HepG2 (cell line): ENCODE data around the gene SKIL. TPM values are rescaled to one million over a fixed set of nuclear protein-coding genes. Genes with fewer than 3 reads are reported as not detected.
A peak's percentile ranks its signal among the peaks of the same experiment; 100 is the strongest.

Source experiments
- ARNTL ChIP-seq: sonication (generic); formaldehyde crosslinking; IDR thresholded peaks from 2 replicates; pipeline ENCODE4 v1.4.0; 2020; ENCODE audit warnings: mild to moderate bottlenecking, missing genetic modification reagents
- DMTF1 ChIP-seq: sonication (generic); formaldehyde crosslinking; IDR thresholded peaks from 2 replicates; pipeline ENCODE4 v1.4.0; 2020; ENCODE audit warnings: mild to moderate bottlenecking, missing genetic modification reagents
- FOXO1 ChIP-seq: sonication (generic); formaldehyde crosslinking; IDR thresholded peaks from 2 replicates; pipeline ENCODE4 v1.4.0; 2020; ENCODE audit warnings: missing genetic modification reagents
- FOXP1 ChIP-seq, 2 experiments: fragments of 450-650 bp in 1 of 2; IDR thresholded peaks; 2 replicates each; pipeline ENCODE4 v1.6.1; 2017 to 2018; ENCODE audit warnings: antibody characterized with exemption in 1 of 2
- GATA4 ChIP-seq: sonication (generic); IDR thresholded peaks from 2 replicates; pipeline ENCODE4 v1.6.1; 2016; ENCODE audit warnings: antibody characterized with exemption, low read depth, borderline replicate concordance
- HOXA3 ChIP-seq: sonication (generic); formaldehyde crosslinking; IDR thresholded peaks from 2 replicates; pipeline ENCODE4 v1.5.0; 2020; ENCODE audit warnings: missing genetic modification reagents
- MEIS2 ChIP-seq: sonication (generic); formaldehyde crosslinking; IDR thresholded peaks from 2 replicates; pipeline ENCODE4 v1.9.0; 2021; ENCODE audit warnings: mild to moderate bottlenecking, missing genetic modification reagents
- MYPOP ChIP-seq: sonication (generic); formaldehyde crosslinking; IDR thresholded peaks from 2 replicates; pipeline ENCODE4 v1.8.1; 2023; ENCODE audit warnings: mild to moderate bottlenecking, moderate library complexity, missing genetic modification reagents
- PRDM10 ChIP-seq: sonication (generic); formaldehyde crosslinking; IDR thresholded peaks from 2 replicates; pipeline ENCODE4 v1.4.0; 2020; ENCODE audit warnings: low read depth, missing genetic modification reagents
- PTBP1 ChIP-seq: fragments of 200-400 bp; formaldehyde crosslinking; IDR thresholded peaks from 2 replicates; pipeline ENCODE4 v1.6.1; 2018; ENCODE audit warnings: low read length, low read depth; ENCODE audit not compliant: poor library complexity, severe bottlenecking
- RNF2 ChIP-seq: fragments of 450-650 bp; conservative IDR thresholded peaks from 2 replicates; pipeline ENCODE4 v1.6.1; 2016; ENCODE audit warnings: low read depth
- SALL1 ChIP-seq: sonication (generic); formaldehyde crosslinking; IDR thresholded peaks from 2 replicates; pipeline ENCODE4 v1.8.0; 2022; ENCODE audit warnings: mild to moderate bottlenecking, missing genetic modification reagents
- TCF12 ChIP-seq, 2 experiments: fragments of 450-650 bp in 1 of 2; sonication (generic) in 1 of 2; formaldehyde crosslinking in 1 of 2; IDR thresholded peaks; 2 replicates each; pipeline versions ENCODE4 v1.6.1 to v1.8.0; 2017 to 2022; ENCODE audit warnings: antibody characterized with exemption in 1 of 2, mild to moderate bottlenecking in 1 of 2, missing genetic modification reagents in 1 of 2, moderate library complexity in 1 of 2
- TFDP2 ChIP-seq: sonication (generic); formaldehyde crosslinking; IDR thresholded peaks from 2 replicates; pipeline ENCODE4 v1.4.0; 2020; ENCODE audit warnings: missing genetic modification reagents
- TGIF2 ChIP-seq: IDR thresholded peaks from 2 replicates; pipeline ENCODE4 v1.6.1; 2016; ENCODE audit warnings: control low read depth, missing compliant biosample characterization
- ZNF317 ChIP-seq: sonication (generic); formaldehyde crosslinking; IDR thresholded peaks from 2 replicates; pipeline ENCODE4 v1.5.0; 2020; ENCODE audit warnings: mild to moderate bottlenecking, missing genetic modification reagents
- ZNF383 ChIP-seq: sonication (generic); formaldehyde crosslinking; IDR thresholded peaks from 2 replicates; pipeline ENCODE4 v1.4.0; 2020; ENCODE audit warnings: missing genetic modification reagents, mild to moderate bottlenecking, borderline replicate concordance
- ZNF530 ChIP-seq: sonication (generic); formaldehyde crosslinking; IDR thresholded peaks from 2 replicates; pipeline ENCODE4 v1.5.0; 2020; ENCODE audit warnings: low read depth, mild to moderate bottlenecking, missing genetic modification reagents
- ZNF580 ChIP-seq: IDR thresholded peaks from 2 replicates; pipeline ENCODE4 v1.6.1; 2016; ENCODE audit warnings: low read depth, borderline replicate concordance
- ZNF605 ChIP-seq: sonication (generic); formaldehyde crosslinking; IDR thresholded peaks from 2 replicates; pipeline ENCODE4 v1.8.0; 2022; ENCODE audit warnings: mild to moderate bottlenecking, missing genetic modification reagents
- ZNF761 ChIP-seq: sonication (generic); formaldehyde crosslinking; conservative IDR thresholded peaks from 2 replicates; pipeline ENCODE4 v1.4.0; 2020; ENCODE audit warnings: mild to moderate bottlenecking, missing genetic modification reagents
- ZNF775 ChIP-seq: sonication (generic); formaldehyde crosslinking; IDR thresholded peaks from 2 replicates; pipeline ENCODE4 v1.4.0; 2020; ENCODE audit warnings: missing genetic modification reagents, mild to moderate bottlenecking, moderate library complexity, borderline replicate concordance
- polyA plus RNA-seq, 8 experiments: library from polyadenylated mRNA; depleted of rRNA in 3 of 8; stranded (reverse) in 7 of 8; unstranded in 1 of 8; fragments of >200 nt; fragmentation: Illumina TruSeq in 4 of 8; extraction: Trizol in 4 of 8; gene quantifications; 2 replicates each; pipeline versions ENCODE4 v1.2.1 to v1.2.3, GENCODE V29; 2011 to 2016; ENCODE audit warnings: low read depth in 4 of 8, missing spikeins in 1 of 8, mixed read lengths in 1 of 8; ENCODE audit not compliant: insufficient read depth in 1 of 8
- total RNA-seq, 5 experiments: library from RNA; depleted of rRNA; stranded (reverse); fragments of >200 nt; fragmentation: Illumina TruSeq; extraction: Trizol; gene quantifications; 2 replicates each; pipeline ENCODE4 v1.2.3, GENCODE V29; 2016; ENCODE audit warnings: low read depth in 1 of 5

Gene SKIL
- total and polyA plus RNA-seq, 2 of the 13 experiments (the other 11 are each of a cell fraction or from before 2014, with no cell fraction given): 5.2 to 20.7 TPM

DNA sequence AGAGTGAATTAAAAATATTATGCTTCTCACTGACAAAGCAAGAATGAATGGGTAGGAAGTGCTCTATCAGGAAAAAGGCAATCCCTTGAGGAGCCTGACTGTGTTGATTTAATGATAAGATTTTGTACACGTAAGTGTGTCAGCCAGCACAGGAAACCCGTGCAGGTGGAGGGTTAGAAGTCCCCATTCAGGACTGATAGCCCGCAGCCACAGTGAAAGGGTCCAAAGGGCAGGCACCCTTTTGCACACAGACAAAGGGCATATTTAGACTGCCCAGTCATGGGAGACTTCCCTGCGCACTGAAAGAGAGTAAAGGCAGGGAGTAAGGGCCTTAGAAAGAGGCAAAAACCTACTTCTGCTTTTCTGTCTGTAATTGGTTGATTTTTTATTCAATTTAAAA lies 26.4 kb upstream of the SKIL start (continued):
- TF ChIP-seq HOXA3 (CRISPR knock-in tag): peak; percentile 81; the same call in 1 of the 2 replicates
- 0 out of 2 replicates have a peak, but pooled peaks have one; percentile 37 for TF ChIP-seq ARNTL (CRISPR knock-in tag)
- peak; percentile 90; the same call in 1 of the 2 replicates for TF ChIP-seq GATA4
- no peak for TF ChIP-seq TGIF2 (CRISPR knock-in tag)
- no peak for TF ChIP-seq MEIS2
- TF ChIP-seq SALL1 (CRISPR knock-in tag): peak; percentile 87
- no peak for TF ChIP-seq DMTF1 (CRISPR knock-in tag)
- no peak for TF ChIP-seq ZNF383
- peak; percentile 49; the same call in 1 of the 2 replicates for TF ChIP-seq MYPOP (CRISPR knock-in tag)
- no peak for TF ChIP-seq ZNF605 (CRISPR knock-in tag)
- no peak for TF ChIP-seq ZNF530 (CRISPR knock-in tag)
- TF ChIP-seq ZNF580 (CRISPR knock-in tag): peak; percentile 79; the same call in 1 of the 2 replicates
- TF ChIP-seq TFDP2: 0 out of 2 replicates have a peak, but pooled peaks have one; percentile 25
- TF ChIP-seq FOXP1 (IDR thresholded peaks at IDR 0.05): no peak
- TF ChIP-seq FOXP1 (CRISPR knock-in tag; IDR thresholded peaks at IDR 0.05): peak; percentile 63; the same call in 1 of the 2 replicates
- no peak for TF ChIP-seq ZNF761 (CRISPR knock-in tag)
- no peak for TF ChIP-seq TCF12 (IDR thresholded peaks at IDR 0.05)
- no peak for TF ChIP-seq TCF12 (CRISPR knock-in tag; IDR thresholded peaks at IDR 0.05)
- no peak for TF ChIP-seq ZNF775 (CRISPR knock-in tag)
- 0 out of 2 replicates have a peak, but pooled peaks have one; percentile 20 for TF ChIP-seq ZNF317 (CRISPR knock-in tag)
- no peak for TF ChIP-seq RNF2
- TF ChIP-seq PTBP1: no peak
- TF ChIP-seq PRDM10 (CRISPR knock-in tag): peak; percentile 79
- peak; percentile 68 for TF ChIP-seq FOXO1
